Heart left ventricle (tissue), 16 donors: ENCODE results near the gene P4HTM. TPM values are rescaled to one million over a fixed set of nuclear protein-coding genes. Genes with fewer than 3 reads are reported as not detected.

Experiments used
- ATAC-seq, 4 donors: fragments of 200-7000 bp; cut with Tn5 transposase; one replicate each; pipeline ENCODE4 v1.9.1; 2020 to 2022; ENCODE audit warnings: moderate library complexity in 4 of 4, mild to moderate bottlenecking in 3 of 4, moderate number of reproducible peaks in 1 of 4
- DNase-seq, 5 donors: peaks; one replicate each; pipeline ENCODE4 v3.0.0-alpha.2; 2020
- H3K27ac ChIP-seq, 12 donors: fragments of 200-600 bp; sonication (generic) in 4 of 12; one replicate each; pipeline versions ENCODE4 v1.5.0 to v1.8.0; 2016 to 2022; ENCODE audit warnings: mild to moderate bottlenecking in 2 of 12
- H3K27me3 ChIP-seq, 9 donors: fragments of 200-600 bp; sonication (generic) in 2 of 9; one replicate each; pipeline versions ENCODE4 v1.5.1 to v1.8.0; 2016 to 2022; ENCODE audit warnings: mild to moderate bottlenecking in 3 of 9
- H3K36me3 ChIP-seq, 9 donors: fragments of 200-600 bp; sonication (generic) in 2 of 9; one replicate each; pipeline versions ENCODE4 v1.5.0 to v1.8.0; 2018 to 2022; ENCODE audit warnings: mild to moderate bottlenecking in 2 of 9
- H3K4me1 ChIP-seq, 12 donors: fragments of 200-600 bp; sonication (generic) in 4 of 12; one replicate each; pipeline versions ENCODE4 v1.5.0 to v1.8.0; 2016 to 2022; ENCODE audit warnings: mild to moderate bottlenecking in 3 of 12
- H3K4me3 ChIP-seq, 12 donors: fragments of 200-600 bp; sonication (generic) in 4 of 12; one replicate each; pipeline versions ENCODE4 v1.5.0 to v1.8.0; 2017 to 2022; ENCODE audit warnings: mild to moderate bottlenecking in 9 of 12, moderate library complexity in 4 of 12
- H3K9me3 ChIP-seq, 12 donors: fragments of 200-600 bp; sonication (generic) in 4 of 12; one replicate each; pipeline versions ENCODE4 v1.5.0 to v1.8.0; 2016 to 2022; ENCODE audit warnings: mild to moderate bottlenecking in 1 of 12
- POLR2A ChIP-seq, 2 donors: fragments of 450-650 bp; IDR thresholded peaks; one replicate each; pipeline ENCODE4 v1.6.1; 2017; ENCODE audit warnings: antibody characterized with exemption in 2 of 2, mild to moderate bottlenecking in 2 of 2, moderate library complexity in 2 of 2
- WGBS, 4 donors: extraction: QIAGEN DNeasy Blood & Tissue Kit in 2 of 4; methylation state at CpG; one replicate each; pipeline versions ENCODE4 v1.1.5 to v1.1.7; 2013 to 2018; 5-methylcytosine and 5-hydroxymethylcytosine counted together
- intact Hi-C, 10 donors: fragments of 100-400 bp; cut with DNase I; formaldehyde crosslinking; loops; one replicate each; pipeline versions ENCODE4 v1.11.1 to v1.14.2; 2022
- long read RNA-seq, 3 donors: library from polyadenylated mRNA; unstranded; transcript quantifications; one replicate each; pipeline ENCODE4 v2.0.0, GENCODE V29; 2020 to 2021
- polyA plus RNA-seq, 2 donors: library from polyadenylated mRNA; stranded (reverse); fragments of 200-250 nt; gene quantifications; one replicate each; pipeline ENCODE4 v1.2.3, GENCODE V29; 2013
- total RNA-seq, 9 donors: library from RNA; depleted of rRNA in 2 of 9; stranded (reverse); fragments of >200 nt in 2 of 9; fragmentation: NEBNext Ultra II Directional in 3 of 9; extraction: Animal tissue kit (Norgen Biotek cat#: 25700) in 3 of 9; gene quantifications; one replicate each; pipeline versions ENCODE4 v1.1.0 to v1.2.4, GENCODE V29; 2016 to 2023
- TF ChIP-seq, protein P1 (sequence below), 12 donors: fragments of 200-600 bp; sonication (generic) in 4 of 12; IDR thresholded peaks; one replicate each; pipeline versions ENCODE4 v1.5.0 to v1.8.0; 2018 to 2022; ENCODE audit warnings: antibody characterized with exemption in 12 of 12, mild to moderate bottlenecking in 5 of 12
- donor health status: ischemic (EF 13 %, LVEDD 7.1; RV severe dilation, severe dysfunction).
- donor health status: healthy with polysubstance abuse.
- donor health status: DM: no; HTN: yes; CAD: no.
- donor health status: DM: no; HTN: no; CAD: no.
- donor health status: ischemic (EF 25% LVEDD 6.9; RV normal size, moderate dysfunction).
- donor health status: ischemic (EF 25% LVEDD 5.7; RV mildly dilated, moderate dysfunction).
- donor health status: healthy.
- donor health status: DM: yes; HTN: yes; CAD: no.
- donor health status: ischemic (EF 35%, LVEDD 5.7; RV mildly dilated, moderate dysfunction).
- donor health status: nonischemic (EF 11% LVEDD 7.7; RV severe dilation, severe dysfunction).
- donor health status: DM: yes; HTN: yes; CAD: no.
- donor health status: PGD.
- donor health status: ischemic (EF 29% LVEDD 5.4; RV normal size, mild dysfunction).
- donor health status: nonischemic (EF 23%, LVEDD 6.1; RV moderate dilation, normal function).

P4HTM gene, protein sequence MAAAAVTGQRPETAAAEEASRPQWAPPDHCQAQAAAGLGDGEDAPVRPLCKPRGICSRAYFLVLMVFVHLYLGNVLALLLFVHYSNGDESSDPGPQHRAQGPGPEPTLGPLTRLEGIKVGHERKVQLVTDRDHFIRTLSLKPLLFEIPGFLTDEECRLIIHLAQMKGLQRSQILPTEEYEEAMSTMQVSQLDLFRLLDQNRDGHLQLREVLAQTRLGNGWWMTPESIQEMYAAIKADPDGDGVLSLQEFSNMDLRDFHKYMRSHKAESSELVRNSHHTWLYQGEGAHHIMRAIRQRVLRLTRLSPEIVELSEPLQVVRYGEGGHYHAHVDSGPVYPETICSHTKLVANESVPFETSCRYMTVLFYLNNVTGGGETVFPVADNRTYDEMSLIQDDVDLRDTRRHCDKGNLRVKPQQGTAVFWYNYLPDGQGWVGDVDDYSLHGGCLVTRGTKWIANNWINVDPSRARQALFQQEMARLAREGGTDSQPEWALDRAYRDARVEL
- total RNA-seq (10 to 100 TPM; 22.1 to 42.7 (median 34.0) TPM), polyA plus RNA-seq (10 to 100 TPM; 19.0 to 27.0 TPM)
- long read RNA-seq, donor 1, transcript P4HTM-202 (9 exons, 2,127 nt): major isoform, 64 of 93 reads
- long read RNA-seq, donor 1, partial matches to known transcripts: 17 of 93 reads
- long read RNA-seq, donor 1, other reads (novel, unspliced or antisense): 9 of 93 reads
- long read RNA-seq, donor 2, transcript P4HTM-202 (9 exons, 2,127 nt): major isoform, 66 of 93 reads
- long read RNA-seq, donor 2, partial matches to known transcripts: 19 of 93 reads
- long read RNA-seq, donor 2, other reads (novel, unspliced or antisense): 7 of 93 reads
- long read RNA-seq, donor 3, transcript P4HTM-202 (9 exons, 2,127 nt): major isoform, 81 of 96 reads
- long read RNA-seq, donor 3, partial matches to known transcripts: 10 of 96 reads
- long read RNA-seq, donor 3, other reads (novel, unspliced or antisense): 4 of 96 reads

- WGBS, 4 donors: 0 to 1% (median 0%) methylated on average over 27 to 91 of the region's 91 CpGs
- Histone ChIP-seq H3K4me1 (peaks cover 0 to 36% (median 22%) of the 10 kb centered on the region in 12 donors), H3K27ac (peak within 1 kb of the TSS; percentile 68 to 98 (median 90)), H3K36me3 (peaks cover 0 to 25% (median 14%) of the 10 kb centered on the region in 9 donors), H3K9me3 (no peaks in the 10 kb centered on the region), H3K4me3 (peak within 1 kb of the TSS; percentile 63 to 95 (median 87)), H3K27me3 (no peaks in the 10 kb centered on the region)
- intact Hi-C loops: loop anchor here in 7 of 10 donors (2.0 to 10.0 kb wide), 5 partner anchors 31 to 457 kb away; partner anchors contain the start of gene QRICH1 (in 2 of the 7)
- ATAC-seq (peak; percentile 67 to 91 (median 88)), DNase-seq (peak; percentile 87 to 92 (median 91))
- TF ChIP-seq, protein P1, sequence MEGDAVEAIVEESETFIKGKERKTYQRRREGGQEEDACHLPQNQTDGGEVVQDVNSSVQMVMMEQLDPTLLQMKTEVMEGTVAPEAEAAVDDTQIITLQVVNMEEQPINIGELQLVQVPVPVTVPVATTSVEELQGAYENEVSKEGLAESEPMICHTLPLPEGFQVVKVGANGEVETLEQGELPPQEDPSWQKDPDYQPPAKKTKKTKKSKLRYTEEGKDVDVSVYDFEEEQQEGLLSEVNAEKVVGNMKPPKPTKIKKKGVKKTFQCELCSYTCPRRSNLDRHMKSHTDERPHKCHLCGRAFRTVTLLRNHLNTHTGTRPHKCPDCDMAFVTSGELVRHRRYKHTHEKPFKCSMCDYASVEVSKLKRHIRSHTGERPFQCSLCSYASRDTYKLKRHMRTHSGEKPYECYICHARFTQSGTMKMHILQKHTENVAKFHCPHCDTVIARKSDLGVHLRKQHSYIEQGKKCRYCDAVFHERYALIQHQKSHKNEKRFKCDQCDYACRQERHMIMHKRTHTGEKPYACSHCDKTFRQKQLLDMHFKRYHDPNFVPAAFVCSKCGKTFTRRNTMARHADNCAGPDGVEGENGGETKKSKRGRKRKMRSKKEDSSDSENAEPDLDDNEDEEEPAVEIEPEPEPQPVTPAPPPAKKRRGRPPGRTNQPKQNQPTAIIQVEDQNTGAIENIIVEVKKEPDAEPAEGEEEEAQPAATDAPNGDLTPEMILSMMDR (IDR thresholded peaks at IDR 0.05): peak in 9 of 12 donors; percentile 22 to 61 (median 40)
- peak in 1 of 2 donors; percentile 51 for TF ChIP-seq POLR2A (IDR thresholded peaks at IDR 0.05)
Observed at GRCh38 chr3:48989796-48990635, at the start of gene P4HTM. P4HTM (plus strand) TSS chr3:48990241; CDS start chr3:48990257, 16 bp downstream.

- Histone ChIP-seq H3K4me3 (no peak overlapping the region), H3K9me3 (no peaks in the 10 kb centered on the region), H3K4me1 (peaks cover 0 to 48% (median 10%) of the 10 kb centered on the region in 12 donors), H3K27me3 (no peaks in the 10 kb centered on the region), H3K36me3 (peaks cover 0 to 18% (median 6%) of the 10 kb centered on the region in 9 donors), H3K27ac (peak overlapping the region in 10 of 12 donors; percentile 21 to 81 (median 42))
- TF ChIP-seq, protein P1 (IDR thresholded peaks at IDR 0.05): no peak
- no peak for TF ChIP-seq POLR2A (IDR thresholded peaks at IDR 0.05)
- 61 to 78% (median 70%) methylated on average over 2 of the region's 2 CpGs for WGBS, 4 donors
- ATAC-seq: no peak
- no peak for DNase-seq
- intact Hi-C loops: no loop called here
Observed at GRCh38 chr3:48945432-48945831, 44.6 kb upstream of the P4HTM start.

- Histone ChIP-seq H3K4me3 (no peak overlapping the region), H3K27me3 (no peaks in the 10 kb centered on the region), H3K27ac (peak overlapping the region in 10 of 12 donors; percentile 21 to 81 (median 39)), H3K4me1 (peaks cover 0 to 48% (median 10%) of the 10 kb centered on the region in 12 donors), H3K36me3 (peaks cover 0 to 18% (median 6%) of the 10 kb centered on the region in 9 donors), H3K9me3 (no peaks in the 10 kb centered on the region)
- WGBS, 4 donors: 64 to 73% (median 72%) methylated on average over 4 of the region's 4 CpGs
- ATAC-seq: no peak
- no peak for TF ChIP-seq POLR2A (IDR thresholded peaks at IDR 0.05)
- TF ChIP-seq, protein P1 (IDR thresholded peaks at IDR 0.05): no peak
- no peak for DNase-seq
- intact Hi-C loops: no loop called here
Observed at GRCh38 chr3:48945891-48946549, 44.0 kb upstream of the P4HTM start.
